Measurements from ENCODE around the gene XRCC3.

GRCh38 chr14:103669370-103669769, 45.9 kb downstream of the XRCC3 start:
- TF ChIP-seq EZH2 (IDR thresholded peaks at IDR 0.05; ENCODE audit: borderline replicate concordance, low read length): no peak
- no peak for TF ChIP-seq CTCF (IDR thresholded peaks at IDR 0.05; ENCODE audit: low read length)
